Fibroblast of lung (primary cell): ENCODE results near the gene MRPL27. TPM values are rescaled to one million over a fixed set of nuclear protein-coding genes. Genes with fewer than 3 reads are reported as not detected.
"Not testable (repeated sequence)": the region's sequence is repeated elsewhere in the genome, so short reads cannot be mapped to it uniquely, and the experiment has no call there.

Experiments
- DNase-seq, 2 donors: peaks; one replicate each; pipeline versions ENCODE4 v3.0.0 to v3.0.0-alpha.2; 2010; ENCODE audit warnings: low read depth in 2 of 2
- H2AFZ ChIP-seq: 2 replicates; pipeline ENCODE4 v1.5.1; 2012; ENCODE audit warnings: low read length, control low read depth, inconsistent platforms
- H3K27ac ChIP-seq: 2 replicates; pipeline ENCODE4 v1.5.1; 2011; ENCODE audit warnings: low read length, control low read depth; ENCODE audit not compliant: insufficient read depth
- H3K27me3 ChIP-seq: 2 replicates; pipeline ENCODE4 v1.5.1; 2011; ENCODE audit warnings: mild to moderate bottlenecking, low read length; ENCODE audit not compliant: control insufficient read depth, insufficient read depth
- H3K36me3 ChIP-seq: 2 replicates; pipeline ENCODE4 v1.5.1; 2011; ENCODE audit warnings: low read length; ENCODE audit not compliant: control insufficient read depth, insufficient read depth
- H3K4me1 ChIP-seq: 2 replicates; pipeline ENCODE4 v1.5.1; 2011; ENCODE audit warnings: low read length; ENCODE audit not compliant: control insufficient read depth, insufficient read depth; ENCODE audit errors: extremely low read depth
- H3K4me2 ChIP-seq: 2 replicates; pipeline ENCODE4 v1.5.1; 2011; ENCODE audit warnings: low read length, control low read depth; ENCODE audit not compliant: insufficient read depth; ENCODE audit errors: extremely low read depth
- H3K4me3 ChIP-seq, 4 experiments: fragments of 200-600 bp in 1 of 4; sonication (generic) in 1 of 4; replicated peaks in 1 of 4; 2 replicates each; pipeline ENCODE4 v1.5.1; 2011 to 2016; ENCODE audit warnings: low read length in 4 of 4, low read depth in 3 of 4, mild to moderate bottlenecking in 3 of 4, control low read depth in 2 of 4, inconsistent platforms in 1 of 4, mixed read lengths in 1 of 4; ENCODE audit not compliant: insufficient read depth in 1 of 4; ENCODE audit errors: control extremely low read depth in 1 of 4
- H3K79me2 ChIP-seq: 2 replicates; pipeline ENCODE4 v1.5.1; 2012; ENCODE audit warnings: mild to moderate bottlenecking, low read length, inconsistent platforms; ENCODE audit not compliant: control insufficient read depth, insufficient read depth
- H3K9ac ChIP-seq: 2 replicates; pipeline ENCODE4 v1.5.1; 2011; ENCODE audit warnings: mild to moderate bottlenecking, low read length, control low read depth; ENCODE audit not compliant: insufficient read depth
- H3K9me3 ChIP-seq: 2 replicates; pipeline ENCODE4 v1.5.1; 2012; ENCODE audit warnings: low read depth, low read length; ENCODE audit not compliant: control insufficient read depth, insufficient read depth
- H4K20me1 ChIP-seq: 2 replicates; pipeline ENCODE4 v1.5.1; 2011; ENCODE audit warnings: low read length; ENCODE audit not compliant: control insufficient read depth, insufficient read depth; ENCODE audit errors: extremely low read depth
- CTCF ChIP-seq, 2 donors: IDR thresholded peaks in 1 of 2; conservative IDR thresholded peaks in 1 of 2; 1 replicate in 1 of 2; 2 replicates in 1 of 2; pipeline ENCODE4 v1.5.1; 2011 to 2012; ENCODE audit warnings: low read length in 2 of 2, control low read depth in 1 of 2, inconsistent platforms in 1 of 2, low read depth in 1 of 2, mild to moderate bottlenecking in 1 of 2
- EZH2 ChIP-seq: IDR thresholded peaks from 2 replicates; pipeline ENCODE4 v1.5.1; 2012; ENCODE audit warnings: low read length, control low read depth, mild to moderate bottlenecking; ENCODE audit errors: missing control alignments
- polyA plus RNA-seq, 2 donors: library from polyadenylated mRNA; depleted of rRNA in 1 of 2; stranded (reverse) in 1 of 2; unstranded in 1 of 2; fragments of >200 nt; gene quantifications; 2 replicates each; pipeline ENCODE4 v1.2.1, GENCODE V29; 2011 to 2012; ENCODE audit warnings: missing spikeins in 1 of 2
- total RNA-seq: library from RNA; depleted of rRNA; stranded (reverse); fragments of >200 nt; gene quantifications from 2 replicates; pipeline ENCODE4 v1.2.1, GENCODE V29; 2014

Gene MRPL27
- total and polyA plus RNA-seq, 2 donors (not counting 1 experiment from before 2014, with no cell fraction given) = 53.3 to 113 TPM

- H2AFZ ChIP-seq, H3K27ac ChIP-seq, H3K4me3 ChIP-seq, H3K4me2 ChIP-seq, H3K4me1 ChIP-seq, DNase-seq, H3K27me3 ChIP-seq, H4K20me1 ChIP-seq, H3K9ac ChIP-seq, H3K9me3 ChIP-seq: not testable (repeated sequence)
- Histone ChIP-seq H3K36me3 (peaks cover 12% of the 10 kb centered on the region), H3K79me2 (peaks cover 37% of the 10 kb centered on the region)
Observed at GRCh38 chr17:50398672-50399071, 25.7 kb upstream of the MRPL27 start.

GRCh38 chr17:50397919-50398285 lies 24.9 kb upstream of the MRPL27 start:
- peaks cover 45% of the 10 kb centered on the region for H3K79me2 ChIP-seq
- peaks cover 17% of the 10 kb centered on the region for H3K36me3 ChIP-seq
- H3K27ac ChIP-seq = no peak overlapping the region
- peaks cover 7% of the 10 kb centered on the region for H3K4me1 ChIP-seq
- no peak for TF ChIP-seq EZH2
- no peak for TF ChIP-seq CTCF (conservative IDR thresholded peaks at IDR 0.05 in 1 of 2, IDR thresholded peaks at IDR 0.05 in 1 of 2; ENCODE audit: low read depth in 1 of 2, low read length in 2 of 2)
- peak overlapping the region in 1 of 4 experiments; percentile 99 for H3K4me3 ChIP-seq
- peak overlapping the region; percentile 51 for H3K4me2 ChIP-seq
- no peak for DNase-seq
- H3K9ac ChIP-seq = no peak overlapping the region
- no peaks in the 10 kb centered on the region for H4K20me1 ChIP-seq
- H3K27me3 ChIP-seq = no peaks in the 10 kb centered on the region
- no peaks in the 10 kb centered on the region for H3K9me3 ChIP-seq
- peak overlapping the region; percentile 75 for H2AFZ ChIP-seq

GRCh38 chr17:50397111-50397918 lies 24.3 kb upstream of the MRPL27 start, which contains the start of gene LRRC59:
Gene LRRC59, minus strand, starts transcription at chr17:50397523. Its CDS starts 206 bp downstream, at chr17:50397317.
- H4K20me1 ChIP-seq = no peaks in the 10 kb centered on the region
- no peaks in the 10 kb centered on the region for H3K27me3 ChIP-seq
- peaks cover 7% of the 10 kb centered on the region for H3K4me1 ChIP-seq
- peaks cover 51% of the 10 kb centered on the region for H3K79me2 ChIP-seq
- H2AFZ ChIP-seq = peak within 1 kb of the TSS; percentile 75
- peak within 1 kb of the TSS; percentile 100 for H3K9ac ChIP-seq
- peak within 1 kb of the TSS; percentile 96 to 100 (median 98) for H3K4me3 ChIP-seq
- H3K9me3 ChIP-seq = no peaks in the 10 kb centered on the region
- H3K27ac ChIP-seq = peak within 1 kb of the TSS; percentile 98
- TF ChIP-seq CTCF (conservative IDR thresholded peaks at IDR 0.05 in 1 of 2, IDR thresholded peaks at IDR 0.05 in 1 of 2; ENCODE audit: low read depth in 1 of 2, low read length in 2 of 2) = peak; percentile 69 to 88
- TF ChIP-seq EZH2 = no peak
- H3K4me2 ChIP-seq = peak within 1 kb of the TSS; percentile 97
- DNase-seq = peak; percentile 76 to 83
- peaks cover 23% of the 10 kb centered on the region for H3K36me3 ChIP-seq
